GM21717 (cell line): ENCODE measurements around the gene TMEM181.
"Not testable (repeated sequence)": the region's sequence is repeated elsewhere in the genome, so short reads cannot be mapped to it uniquely, and the experiment has no call there.

Experiments used
- ATAC-seq: cut with Tn5 transposase; IDR thresholded peaks from one replicate; pipeline ENCODE4 v1.9.1; 2021; ENCODE audit warnings: mild to moderate bottlenecking, moderate library complexity; ENCODE audit not compliant: unreplicated experiment

The TMEM181 gene

DNA sequence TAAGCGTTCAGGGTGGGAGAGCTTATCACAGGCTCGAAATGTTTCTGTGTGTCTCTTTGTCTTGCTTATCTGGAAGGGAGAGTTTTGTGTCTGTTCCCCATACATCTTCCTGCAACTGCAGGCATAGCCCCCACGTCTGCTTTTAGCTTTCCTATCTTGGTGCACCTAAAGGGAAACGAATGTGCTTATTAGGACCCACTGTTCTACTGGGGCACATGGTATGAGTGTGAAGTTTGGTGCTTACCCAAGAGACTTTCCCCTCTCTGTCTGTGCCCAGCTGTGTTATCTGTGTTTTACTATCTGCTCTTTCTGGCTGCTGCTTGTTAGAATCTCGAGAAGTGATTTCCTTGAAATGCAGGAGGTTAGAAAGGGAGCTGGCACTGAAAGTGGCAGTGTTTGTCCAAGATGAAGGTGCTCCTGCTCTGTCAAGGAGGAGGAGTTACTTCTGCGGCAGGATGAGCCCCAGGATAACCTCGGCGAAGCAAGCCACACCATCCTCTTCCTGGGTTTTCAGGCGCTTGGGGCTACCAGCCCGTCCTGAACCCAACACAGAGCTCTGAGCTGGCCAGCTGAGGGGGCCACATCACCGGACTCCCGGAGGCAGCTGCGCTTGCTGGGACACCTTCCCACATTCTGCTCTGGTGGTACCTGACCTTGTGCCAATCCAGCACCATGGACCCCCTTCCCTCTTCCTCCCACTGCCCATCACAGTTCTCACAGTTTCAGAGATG, 61.2 kb downstream of the TMEM181 start:
- ATAC-seq: no peak

DNA sequence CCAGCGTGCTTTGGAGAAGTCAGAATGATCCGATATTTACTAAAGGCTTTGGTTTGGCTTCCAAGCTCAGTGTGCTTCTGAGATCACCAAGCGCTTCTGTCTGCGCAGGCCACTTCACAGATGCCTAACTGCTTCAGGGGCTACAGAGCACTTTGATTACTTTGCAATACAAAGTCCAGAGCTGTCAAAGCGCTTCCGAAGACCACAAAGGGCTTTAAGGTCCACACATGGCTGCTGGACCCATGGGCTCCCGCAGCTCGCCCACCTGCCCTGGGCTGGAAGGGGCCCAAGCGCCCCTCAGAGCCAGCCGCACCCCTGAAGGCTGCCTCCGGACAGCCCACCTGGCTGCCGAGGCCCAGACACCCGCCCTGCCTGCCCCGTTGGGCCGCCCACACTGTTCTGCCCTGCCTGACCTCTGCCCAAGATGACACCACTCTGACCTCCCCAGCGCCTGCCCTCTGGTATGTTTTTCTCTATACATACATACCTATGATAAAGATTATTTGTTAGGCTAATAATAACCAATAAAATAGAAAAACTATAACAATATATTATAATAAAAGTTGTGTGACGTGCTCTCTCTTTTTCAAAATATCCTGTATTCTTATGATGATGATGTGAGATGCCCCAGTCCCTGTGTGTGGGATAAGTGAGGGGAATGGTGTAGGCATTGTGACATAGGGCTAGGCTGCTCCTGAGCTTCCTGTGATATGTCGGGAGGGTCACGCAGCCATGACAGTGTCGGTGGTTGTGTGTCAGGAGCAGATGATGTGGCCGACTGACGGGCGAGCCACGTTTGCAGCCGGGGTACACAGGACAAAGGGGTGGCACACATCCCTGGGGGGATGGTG, 62.0 kb downstream of the TMEM181 start:
- no peak for ATAC-seq

DNA sequence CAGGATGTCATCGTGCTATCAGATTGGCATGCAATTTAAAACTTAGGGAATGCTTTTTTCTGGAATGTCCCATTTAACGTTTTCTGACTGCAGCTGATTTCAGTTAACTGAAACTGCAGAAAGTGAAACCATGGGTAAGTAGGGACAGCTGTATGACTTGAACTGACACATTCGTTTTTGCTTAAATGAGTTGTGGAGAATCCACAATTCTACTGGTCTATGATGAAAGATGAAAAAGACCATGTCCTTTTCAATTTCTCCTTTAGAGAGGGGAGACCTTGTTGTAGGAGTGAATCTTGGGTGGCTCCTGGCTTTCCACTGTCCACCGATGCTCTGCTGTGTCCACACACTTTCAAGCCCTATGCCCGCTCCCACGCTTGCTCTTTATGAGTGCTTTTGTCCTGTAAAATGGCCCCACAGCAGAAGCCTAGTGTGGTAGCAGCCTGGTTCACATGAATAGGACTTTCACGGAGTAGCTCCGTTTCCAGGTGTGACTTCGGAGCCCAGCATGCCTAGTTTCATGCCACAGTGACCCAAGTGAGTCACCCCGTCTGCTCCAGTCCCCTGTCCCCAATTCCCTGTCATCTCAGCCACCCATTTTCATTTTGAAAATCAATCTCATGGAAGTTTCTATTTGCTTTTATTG, 62.8 kb downstream of the TMEM181 start:
- no peak for ATAC-seq

DNA sequence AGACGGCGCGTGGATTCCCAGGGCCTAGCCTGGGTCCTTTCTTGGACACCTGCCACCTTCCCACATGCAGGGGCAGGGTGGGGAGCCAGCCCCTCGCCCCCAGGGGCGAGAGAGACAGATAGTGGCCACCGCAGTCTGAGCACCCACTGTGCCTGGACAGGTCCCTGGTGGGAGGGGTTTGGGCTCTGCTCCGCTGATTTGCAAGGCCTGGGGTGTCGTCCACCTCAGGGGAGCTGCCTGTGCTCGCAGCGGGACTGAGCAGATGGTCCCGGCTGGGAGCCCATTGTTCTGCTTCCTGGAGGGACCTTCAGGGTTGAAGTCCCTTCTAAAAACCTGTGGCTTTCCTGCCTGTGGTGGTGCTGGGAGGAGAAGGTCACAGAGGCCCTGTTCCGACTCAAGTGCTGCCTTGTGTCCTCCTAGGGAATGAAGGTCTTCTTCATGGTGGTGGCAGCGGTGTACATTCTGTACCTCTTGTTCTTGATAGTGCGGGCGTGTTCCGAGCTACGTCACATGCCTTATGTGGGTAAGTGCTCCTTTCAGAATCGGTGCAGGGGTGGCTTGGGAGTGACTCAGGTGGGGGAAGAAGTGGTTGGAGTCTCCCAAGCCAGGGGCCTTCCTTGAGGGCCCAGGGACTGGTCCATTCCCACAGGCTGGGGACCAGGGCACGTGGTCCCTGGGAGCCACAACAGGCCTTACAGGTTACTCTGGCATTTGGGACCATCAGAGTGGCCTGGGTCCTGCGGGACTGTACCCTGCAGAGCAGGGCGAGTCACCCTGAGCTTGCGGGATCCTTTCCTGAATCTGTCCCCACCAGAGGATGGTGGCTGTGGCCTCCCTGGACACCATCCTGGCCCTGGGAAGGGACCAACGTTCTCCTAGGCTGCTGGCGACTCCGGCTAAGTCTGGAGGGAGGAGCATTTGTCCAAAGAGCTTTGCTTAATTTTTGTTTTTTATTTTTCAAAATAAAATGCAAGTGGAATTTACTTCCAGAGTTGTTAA, 65.1 kb downstream of the TMEM181 start:
- no peak for ATAC-seq

DNA sequence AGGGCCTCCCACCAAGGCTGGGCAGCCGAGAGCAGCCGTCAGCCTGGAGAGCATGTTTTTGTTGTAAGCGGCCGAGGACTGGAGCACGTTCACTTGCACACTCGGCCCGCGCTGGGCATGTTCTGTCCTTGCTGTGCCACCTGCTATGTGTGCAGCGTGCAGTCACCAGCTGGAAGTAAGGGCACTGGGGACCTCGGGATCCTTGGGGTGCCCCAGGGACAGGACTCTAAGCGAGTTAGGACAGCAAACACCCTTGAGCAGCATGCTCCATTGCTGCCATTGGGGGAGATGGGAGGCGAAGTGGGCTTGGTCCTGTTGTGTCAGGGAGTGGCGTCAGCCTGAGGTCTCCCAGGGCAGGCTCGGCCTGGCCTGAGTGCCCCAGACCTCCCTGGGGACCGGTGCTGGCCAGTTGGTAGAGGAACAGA, 66.0 kb downstream of the TMEM181 start:
- no peak for ATAC-seq

GRCh38 chr6:158626360-158627167, 66.7 kb downstream of the TMEM181 start:
- no peak for ATAC-seq

DNA sequence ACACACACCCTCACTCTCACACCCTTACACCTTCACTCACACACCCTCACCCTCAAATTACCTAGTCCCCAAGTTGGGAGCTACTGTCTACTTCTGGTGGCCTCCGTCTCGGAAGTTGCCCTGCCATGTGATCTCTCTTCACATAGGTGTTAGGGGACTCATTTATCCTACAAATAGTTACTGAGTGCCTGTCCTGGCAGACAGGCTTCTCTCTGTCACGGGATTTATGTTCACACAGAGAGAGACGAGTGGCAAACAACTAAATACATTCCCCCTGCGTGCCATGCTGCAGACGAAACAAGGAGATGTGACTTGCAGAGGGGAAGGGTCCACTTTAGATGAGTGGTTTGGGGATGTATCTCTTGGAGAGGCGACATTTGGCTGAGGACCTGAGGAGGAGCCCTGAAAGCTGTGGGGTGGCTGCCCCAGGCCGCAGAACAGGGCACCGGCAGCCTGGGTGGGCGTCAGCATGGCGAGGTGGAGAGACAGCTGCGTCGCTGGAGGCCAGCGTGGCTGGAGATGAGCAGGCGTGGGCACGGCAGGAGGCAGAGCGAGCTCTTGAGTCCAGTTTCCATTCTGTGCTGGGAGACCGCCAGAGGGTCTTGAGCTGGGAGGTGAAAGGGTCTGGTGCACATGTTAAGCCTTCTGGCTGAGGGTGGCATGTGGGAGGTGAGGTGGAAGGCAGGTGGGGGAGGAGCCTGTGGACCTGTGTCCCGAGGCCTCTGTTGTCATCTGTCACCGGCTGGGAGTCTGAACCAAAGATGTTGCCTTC, 67.5 kb downstream of the TMEM181 start:
- ATAC-seq: no peak

- no peak for ATAC-seq
These were observed 68.0 kb downstream of the TMEM181 start for GRCh38 chr6:158627940-158628211.

DNA sequence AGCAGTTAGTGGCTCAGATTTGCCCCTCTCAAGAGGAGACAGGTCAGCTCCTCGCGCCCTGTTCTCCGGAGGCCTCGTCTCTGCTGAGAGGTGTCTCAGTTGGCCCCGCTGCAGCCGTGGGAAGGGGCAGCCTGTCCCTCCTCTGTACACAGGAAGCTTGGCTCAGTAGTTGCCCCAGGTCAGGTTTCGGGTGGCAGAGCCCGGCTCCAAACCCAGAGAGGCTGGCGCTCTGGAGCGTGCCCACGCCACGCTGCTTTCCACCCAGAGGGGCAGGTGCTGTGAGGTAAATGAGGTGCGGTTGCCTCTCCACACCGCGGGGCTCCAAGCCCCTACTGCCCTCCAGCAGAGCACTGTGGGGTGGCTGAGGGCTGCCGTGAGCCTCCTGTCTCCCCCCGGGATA, 68.7 kb downstream of the TMEM181 start:
- ATAC-seq: no peak

DNA sequence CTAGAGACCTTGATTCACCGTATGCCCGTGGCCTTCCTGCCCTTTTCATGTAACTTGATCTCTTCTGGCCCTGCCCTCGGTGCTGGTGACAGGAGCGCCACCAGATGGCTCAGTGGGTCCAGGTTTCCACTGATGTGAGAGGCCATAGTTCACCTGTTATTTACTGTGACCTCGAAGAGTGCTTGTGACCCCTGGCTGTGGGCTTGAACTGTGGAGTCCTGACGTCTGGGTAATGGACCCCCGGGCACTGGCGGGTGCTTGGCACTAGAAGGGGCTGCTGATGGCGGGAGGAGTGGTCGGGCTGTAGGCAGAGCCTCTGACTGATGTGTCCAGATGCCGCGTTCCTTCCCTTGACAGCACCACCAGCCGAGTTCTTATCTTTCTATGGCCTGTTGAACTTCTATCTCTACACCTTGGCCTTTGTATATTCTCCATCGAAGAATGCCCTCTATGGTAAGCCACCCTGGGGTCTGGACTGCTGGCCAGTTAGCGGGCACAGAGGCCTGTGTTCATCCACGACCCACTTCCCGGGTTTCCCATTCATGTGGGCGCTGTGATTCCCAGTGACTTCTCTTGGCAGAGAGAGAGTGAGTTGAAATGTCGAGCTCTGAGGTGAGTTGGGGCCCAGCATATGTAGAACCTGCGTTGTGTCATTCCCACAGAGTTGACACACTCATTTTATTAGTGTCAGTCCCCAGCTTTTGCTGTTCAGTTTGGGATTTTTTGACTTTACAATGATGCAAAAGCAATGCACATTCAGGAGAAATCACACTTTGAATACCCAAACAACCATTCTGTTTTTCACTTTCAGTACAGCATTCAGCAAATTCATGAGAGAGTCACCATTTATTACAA, 69.7 kb downstream of the TMEM181 start:
- no peak for ATAC-seq

GRCh38 chr6:158630938-158631616, 71.2 kb downstream of the TMEM181 start:
- ATAC-seq: no peak

DNA sequence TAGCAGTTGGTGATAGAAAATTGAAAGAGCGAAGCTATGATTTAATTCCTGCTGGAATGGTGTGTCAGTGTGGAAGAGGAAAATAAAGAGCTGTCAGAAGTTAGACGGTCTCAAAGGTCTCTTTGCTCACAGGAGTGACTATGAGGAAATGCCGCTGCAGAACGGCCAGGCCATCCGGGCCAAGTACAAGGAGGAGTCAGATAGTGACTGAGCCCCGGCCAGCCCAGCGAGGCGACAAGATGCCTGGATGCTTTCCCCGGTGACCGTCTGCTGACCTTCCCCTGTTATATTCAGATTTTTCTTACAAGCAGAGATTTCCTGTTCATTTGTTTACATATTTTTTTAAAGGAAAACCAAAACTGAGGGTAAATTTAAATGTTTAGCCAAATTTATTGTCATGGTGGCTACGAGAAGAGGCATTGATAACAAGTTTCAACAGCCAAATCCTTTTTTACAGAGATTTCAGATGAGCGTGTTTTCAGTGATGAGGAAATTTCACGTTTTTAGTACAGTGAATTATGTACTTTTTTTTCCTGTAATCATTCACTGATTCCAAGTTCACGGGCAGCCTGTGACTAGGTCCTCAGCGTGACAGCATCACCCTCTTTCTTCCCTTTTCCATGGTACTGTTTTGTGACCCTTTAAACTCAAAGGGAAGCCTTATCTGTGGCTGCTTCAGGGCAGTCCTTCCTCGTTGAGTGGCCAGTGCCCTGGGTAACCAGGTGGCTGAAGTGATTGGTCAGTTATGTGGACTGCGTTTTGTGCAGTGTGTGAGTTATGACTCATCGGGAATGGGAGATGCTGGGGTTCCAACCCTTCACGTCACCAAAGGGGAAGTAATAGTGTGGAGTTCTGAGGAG, 72.0 kb downstream of the TMEM181 start:
- no peak for ATAC-seq

- not testable (repeated sequence) for ATAC-seq
These were observed 72.7 kb downstream of the TMEM181 start for GRCh38 chr6:158632538-158633119.

DNA sequence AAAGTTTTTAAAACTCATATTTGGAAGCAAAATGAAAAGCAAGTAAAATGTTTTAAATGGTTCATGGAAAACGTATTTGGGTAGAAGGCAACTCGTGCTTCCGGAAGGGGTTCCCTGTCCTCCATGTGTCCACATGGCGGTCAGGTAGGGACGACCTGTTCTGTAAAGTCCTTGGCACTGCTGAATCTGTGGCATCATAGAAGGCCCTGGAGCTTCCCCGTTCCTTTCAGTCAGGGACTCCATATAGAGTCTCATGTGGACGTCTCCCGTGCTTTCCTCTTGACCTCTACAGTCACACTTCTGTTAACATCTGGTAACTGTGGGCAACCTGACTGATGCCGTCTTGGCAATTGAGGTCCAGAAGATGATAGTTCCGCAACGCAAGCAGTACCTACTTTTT, 73.2 kb downstream of the TMEM181 start:
- ATAC-seq: no peak

- ATAC-seq: no peak
These were observed 75.0 kb downstream of the TMEM181 start for GRCh38 chr6:158634695-158635426.
